ENCODE measurements around the gene CD84.
A peak's percentile ranks its signal among the peaks of the same experiment; 100 is the strongest.
"Not testable (repeated sequence)": the region's sequence is repeated elsewhere in the genome, so short reads cannot be mapped to it uniquely, and the experiment has no call there.

Gene CD84

GRCh38 chr1:160567858-160568682 lies 11.2 kb downstream of the CD84 start:
- peak; percentile 81 for DNase-seq

DNA sequence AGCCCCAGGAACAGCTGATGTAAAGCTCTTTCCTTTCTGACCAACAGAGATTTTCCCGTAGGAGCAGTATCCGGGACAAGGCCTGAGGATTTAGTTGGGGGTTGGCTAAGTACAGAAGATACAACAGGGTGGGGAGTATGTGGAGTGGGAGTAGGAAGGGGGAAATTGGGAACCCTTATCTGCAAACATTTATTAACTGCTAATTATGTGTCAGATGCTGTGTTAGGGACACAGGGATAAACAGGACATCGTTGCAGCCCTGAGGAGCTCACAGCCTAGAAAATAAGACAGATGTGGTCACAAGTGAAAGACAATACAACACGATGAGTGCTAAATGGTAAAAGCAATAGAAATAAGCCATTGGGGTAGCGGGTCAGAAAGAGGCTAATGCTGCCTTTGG lies 12.0 kb downstream of the CD84 start:
- DNase-seq: no peak

GRCh38 chr1:160565564-160565963 lies 13.7 kb downstream of the CD84 start:
- no peak for DNase-seq

GRCh38 chr1:160563230-160563629 lies 16.1 kb downstream of the CD84 start:
- DNase-seq: not testable (repeated sequence)

GRCh38 chr1:160562745-160563144 lies 16.6 kb downstream of the CD84 start:
- DNase-seq: not testable (repeated sequence)

DNA sequence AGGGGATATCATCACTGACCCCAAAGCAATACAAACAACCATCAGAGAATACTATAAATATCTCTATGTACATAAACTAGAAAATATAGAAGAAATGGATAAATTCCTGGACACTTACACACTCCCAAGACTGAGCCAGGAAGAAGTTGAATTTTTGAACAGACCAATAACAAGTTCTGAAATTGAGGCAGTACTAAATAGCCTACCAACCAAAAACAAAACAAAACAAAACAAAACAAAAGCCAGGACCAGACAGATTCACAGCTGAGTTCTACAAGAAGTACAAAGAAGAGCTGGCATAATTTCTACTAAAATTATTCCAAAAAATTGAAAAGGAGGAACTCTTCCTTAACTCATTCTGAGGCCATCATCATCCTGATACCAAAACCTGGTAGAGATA lies 18.5 kb downstream of the CD84 start:
- no peak for DNase-seq

GRCh38 chr1:160560045-160560705 lies 19.1 kb downstream of the CD84 start:
- no peak for DNase-seq

DNA sequence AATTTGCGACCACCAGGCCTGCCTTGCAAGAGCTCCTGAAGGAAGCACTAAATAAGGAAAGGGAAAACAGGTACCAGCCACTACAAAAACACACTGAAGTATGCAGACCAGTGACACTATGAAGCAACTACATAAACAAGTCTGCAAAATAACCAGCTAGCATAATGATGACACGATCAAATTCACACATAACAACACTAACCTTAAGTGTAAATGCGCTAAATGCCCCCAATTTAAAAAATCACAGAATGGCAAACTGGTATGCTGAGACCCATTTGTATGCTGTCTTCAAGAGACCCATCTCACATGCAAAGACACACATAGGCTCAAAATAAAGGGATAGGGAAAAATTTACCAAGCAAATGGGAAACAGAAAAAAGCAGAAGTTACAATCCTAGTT lies 19.9 kb downstream of the CD84 start:
- not testable (repeated sequence) for DNase-seq

DNA sequence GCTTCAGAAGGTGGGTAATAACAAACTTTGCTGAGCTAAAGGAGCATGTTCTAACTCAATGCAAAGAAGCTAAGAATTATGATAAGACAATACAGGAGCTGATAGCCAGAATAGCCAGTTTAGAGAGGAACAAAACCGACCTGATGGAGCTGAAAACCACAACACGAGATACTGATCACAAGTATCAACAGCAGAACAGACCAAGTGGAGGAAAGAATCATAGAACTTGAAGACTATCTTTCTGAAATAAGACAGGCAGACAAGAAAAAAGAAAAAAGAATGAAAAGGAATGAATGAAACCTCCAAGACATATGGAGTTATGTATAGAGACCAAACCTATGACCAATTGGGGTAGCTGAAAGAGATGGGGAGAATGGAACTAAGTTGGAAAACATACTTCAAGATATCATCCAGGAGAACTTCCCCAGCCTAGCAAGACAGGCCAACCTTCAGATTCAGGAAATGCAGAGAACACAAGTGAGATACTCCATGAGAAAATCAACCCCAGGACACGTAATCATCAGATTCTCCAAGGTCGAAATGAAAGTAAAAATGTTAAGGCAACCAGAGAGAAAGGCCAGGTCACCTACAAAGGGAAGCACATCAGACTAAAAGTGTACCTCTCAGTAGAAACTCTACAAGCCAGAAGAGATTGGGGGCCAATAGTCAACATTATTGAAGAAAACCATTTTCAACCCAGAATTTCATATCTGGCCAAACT lies 20.5 kb downstream of the CD84 start:
- no peak for DNase-seq

GRCh38 chr1:160553778-160554177 lies 25.5 kb downstream of the CD84 start:
- DNase-seq: no peak

DNA sequence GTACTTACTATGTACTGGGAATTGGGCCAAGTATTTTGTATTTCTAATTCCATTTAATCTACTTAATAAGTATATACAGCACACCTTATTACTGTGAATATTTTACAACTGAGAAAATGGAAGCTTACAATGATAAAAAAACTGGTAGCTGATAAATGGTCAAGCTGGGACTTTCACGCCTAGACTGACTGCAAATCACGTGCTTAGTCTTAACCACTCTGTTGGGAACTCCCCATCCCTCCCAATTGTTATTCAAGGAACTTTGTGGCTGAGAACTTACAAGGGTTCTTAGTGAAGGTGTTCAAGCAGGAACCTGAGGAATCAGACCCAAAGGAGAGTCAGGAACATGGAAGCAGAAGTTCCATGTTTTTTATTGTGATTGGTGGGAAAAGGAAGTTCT lies 26.9 kb downstream of the CD84 start:
- no peak for DNase-seq

GRCh38 chr1:160550572-160551034 lies 28.7 kb downstream of the CD84 start:
- DNase-seq: peak; percentile 58

DNA sequence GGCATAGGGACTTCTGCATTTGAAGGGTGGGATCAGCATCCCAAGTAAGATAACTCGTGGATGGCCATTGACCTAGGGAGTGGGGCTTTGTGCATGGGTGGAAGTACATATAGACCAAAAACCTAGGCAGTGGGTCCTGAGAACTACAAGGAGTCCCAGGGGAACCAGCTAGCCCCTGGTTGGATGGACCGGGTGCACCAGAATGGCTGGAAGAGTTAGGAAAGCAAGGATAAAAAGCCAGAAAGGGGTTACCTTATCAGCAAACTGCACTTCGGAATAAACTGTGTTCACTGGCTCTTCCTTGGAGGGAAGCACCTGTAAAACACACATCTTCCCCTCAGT lies 29.7 kb downstream of the CD84 start:
- DNase-seq: no peak

DNA sequence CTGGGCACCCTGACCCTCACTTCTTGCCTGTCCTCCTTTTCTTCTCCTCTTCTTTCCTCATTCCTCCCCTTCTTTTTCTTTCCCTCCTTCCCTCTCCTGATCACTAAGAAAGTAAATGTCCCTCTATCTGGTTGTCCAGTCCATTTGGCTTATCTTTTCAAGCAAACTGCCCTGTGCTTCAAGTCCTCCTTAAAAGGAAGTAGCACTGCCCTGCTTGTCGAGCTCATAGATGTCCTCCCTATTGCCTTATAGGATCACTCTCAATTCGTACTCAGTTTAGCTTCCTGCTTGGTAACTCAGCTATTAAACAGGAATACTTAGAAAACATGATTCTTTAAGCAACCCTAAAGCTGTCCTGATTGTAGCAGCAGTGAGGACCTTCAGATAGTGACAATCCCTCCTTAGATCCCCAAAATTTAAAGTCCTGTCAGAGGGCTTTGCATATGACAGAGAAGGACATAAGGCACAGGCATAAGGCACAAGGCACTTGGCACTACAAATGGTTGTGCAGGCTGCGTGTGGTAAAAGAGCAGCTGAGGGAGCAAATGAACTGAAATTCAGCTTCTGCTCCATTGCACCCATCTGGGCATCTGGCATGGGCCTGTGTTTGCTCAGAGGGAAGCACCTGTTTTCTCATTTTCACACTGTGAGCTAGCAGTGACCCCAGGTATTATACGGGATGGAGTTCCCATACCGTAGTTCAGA lies 30.2 kb downstream of the CD84 start:
- no peak for DNase-seq

DNA sequence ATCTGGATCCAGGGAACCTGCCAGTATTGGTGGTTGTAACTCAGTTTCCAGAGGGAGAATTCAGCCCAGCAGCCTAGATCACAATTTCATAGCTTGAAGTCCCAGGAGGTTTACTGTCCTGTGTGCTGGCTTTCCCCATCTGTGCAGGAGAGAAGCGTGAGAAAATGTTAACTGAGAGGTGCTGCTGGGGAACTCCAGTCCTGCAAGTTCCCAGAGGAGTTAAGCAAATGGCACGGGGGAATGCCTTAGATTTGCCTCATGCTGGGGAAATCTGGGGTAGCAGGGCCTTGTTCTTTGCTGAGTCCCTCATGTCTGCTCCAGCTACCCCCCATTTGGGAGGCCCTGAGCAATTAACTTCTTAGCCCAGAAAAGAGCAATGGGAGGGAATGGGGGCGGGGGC lies 31.1 kb downstream of the CD84 start:
- no peak for DNase-seq

GRCh38 chr1:160547422-160547821 lies 31.9 kb downstream of the CD84 start:
- no peak for DNase-seq

- DNase-seq: no peak
Measured at GRCh38 chr1:160546942-160547341, 32.4 kb downstream of the CD84 start.

GRCh38 chr1:160544647-160545046 lies 34.6 kb downstream of the CD84 start:
- DNase-seq: no peak

DNA sequence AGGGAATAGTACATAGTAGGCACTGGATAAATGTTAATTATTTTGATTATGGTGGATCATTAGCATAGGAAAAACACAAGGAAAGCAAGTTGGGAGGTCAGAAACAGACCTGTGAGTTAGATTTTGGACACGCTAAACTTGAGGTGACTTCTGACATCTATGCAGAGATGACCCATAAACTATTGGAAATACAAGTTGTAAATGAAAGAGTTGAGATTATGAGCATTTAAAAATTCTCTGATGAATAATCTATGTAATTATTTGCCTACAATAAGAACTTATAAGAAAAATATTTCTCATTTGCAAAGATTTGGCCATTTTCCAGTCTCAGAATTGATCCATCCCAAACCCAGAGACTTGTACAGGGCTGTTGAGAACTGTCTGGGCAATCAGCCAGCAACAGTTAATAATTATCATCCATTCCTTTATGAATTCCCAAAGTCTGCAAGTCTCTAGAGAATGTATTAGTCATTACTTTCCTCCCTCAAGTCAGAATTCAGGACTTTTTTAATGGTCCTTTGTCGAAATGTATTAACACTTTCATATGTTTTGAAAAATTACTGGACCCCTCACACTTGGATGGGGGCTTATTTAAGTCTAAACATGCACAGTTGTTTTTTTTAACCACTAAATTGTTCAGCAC lies 36.9 kb downstream of the CD84 start:
- DNase-seq: no peak

GRCh38 chr1:160541622-160542302 lies 37.5 kb downstream of the CD84 start:
- no peak for DNase-seq

- no peak for DNase-seq
Measured at GRCh38 chr1:160540859-160541233, 38.5 kb downstream of the CD84 start.

All from activated gamma-delta T cell treated with Interleukin-2 at 50 U/mL for 16 hours (primary cell).